HepG2 (cell line): ENCODE data around the gene IGLON5. TPM values are rescaled to one million over a fixed set of nuclear protein-coding genes. Genes with fewer than 3 reads are reported as not detected.

ENCODE experiments used
- FOSL2 ChIP-seq: sonication (generic); formaldehyde crosslinking; IDR thresholded peaks from 2 replicates; pipeline ENCODE4 v1.4.0; 2020; ENCODE audit warnings: missing genetic modification reagents
- FOXA1 ChIP-seq, 2 experiments: fragments of 450-650 bp in 1 of 2; sonication (generic) in 1 of 2; formaldehyde crosslinking in 1 of 2; IDR thresholded peaks; 2 replicates each; pipeline versions ENCODE4 v1.4.0 to v1.6.1; 2016 to 2020; ENCODE audit warnings: missing genetic modification reagents in 1 of 2
- KDM1A ChIP-seq: IDR thresholded peaks from 2 replicates; pipeline ENCODE4 v1.6.1; 2016; ENCODE audit warnings: missing compliant biosample characterization
- KLF6 ChIP-seq: IDR thresholded peaks from 2 replicates; pipeline ENCODE4 v1.8.0; 2016; ENCODE audit warnings: missing biosample characterization, missing genetic modification reagents
- MBD4 ChIP-seq: IDR thresholded peaks from 2 replicates; pipeline ENCODE4 v1.6.1; 2012; ENCODE audit warnings: low read length, inconsistent platforms, borderline replicate concordance
- MLLT10 ChIP-seq: sonication (generic); formaldehyde crosslinking; IDR thresholded peaks from 2 replicates; pipeline ENCODE4 v1.4.0; 2020; ENCODE audit warnings: missing genetic modification reagents
- NFYC ChIP-seq: IDR thresholded peaks from 2 replicates; pipeline ENCODE4 v1.6.1; 2016; ENCODE audit warnings: missing genetic modification reagents, missing compliant biosample characterization
- REL ChIP-seq: sonication (generic); formaldehyde crosslinking; conservative IDR thresholded peaks from 2 replicates; pipeline ENCODE4 v1.8.0; 2022; ENCODE audit warnings: mild to moderate bottlenecking, missing genetic modification reagents, moderate library complexity
- SSRP1 ChIP-seq: IDR thresholded peaks from 2 replicates; pipeline ENCODE4 v1.6.1; 2016; ENCODE audit warnings: control low read depth
- TBP ChIP-seq: sonication (generic); formaldehyde crosslinking; IDR thresholded peaks from 2 replicates; pipeline ENCODE4 v1.5.0; 2020; ENCODE audit warnings: missing genetic modification reagents
- ZMYM2 ChIP-seq: sonication (generic); formaldehyde crosslinking; IDR thresholded peaks from 2 replicates; pipeline ENCODE4 v1.8.0; 2022; ENCODE audit warnings: mild to moderate bottlenecking, missing genetic modification reagents
- ZNF3 ChIP-seq: IDR thresholded peaks from 2 replicates; pipeline ENCODE4 v1.7.0; 2017; ENCODE audit warnings: inconsistent platforms
- ZNF33A ChIP-seq: sonication (generic); formaldehyde crosslinking; IDR thresholded peaks from 2 replicates; pipeline ENCODE4 v1.5.1; 2020; ENCODE audit warnings: missing genetic modification reagents, mild to moderate bottlenecking, moderate library complexity, borderline replicate concordance
- ZNF350 ChIP-seq: sonication (generic); formaldehyde crosslinking; IDR thresholded peaks from 2 replicates; pipeline ENCODE4 v1.4.0; 2020; ENCODE audit warnings: mild to moderate bottlenecking, low read depth, missing genetic modification reagents, borderline replicate concordance
- ZNF383 ChIP-seq: sonication (generic); formaldehyde crosslinking; IDR thresholded peaks from 2 replicates; pipeline ENCODE4 v1.4.0; 2020; ENCODE audit warnings: missing genetic modification reagents, mild to moderate bottlenecking, borderline replicate concordance
- ZNF652 ChIP-seq: IDR thresholded peaks from 2 replicates; pipeline ENCODE4 v1.6.1; 2016; ENCODE audit warnings: low read depth, borderline replicate concordance
- ZNF674 ChIP-seq: sonication (generic); formaldehyde crosslinking; IDR thresholded peaks from 2 replicates; pipeline ENCODE4 v1.5.0; 2020; ENCODE audit warnings: low read depth, mild to moderate bottlenecking, missing genetic modification reagents
- ZNF772 ChIP-seq: sonication (generic); formaldehyde crosslinking; IDR thresholded peaks from 2 replicates; pipeline ENCODE4 v1.5.0; 2020; ENCODE audit warnings: mild to moderate bottlenecking, missing genetic modification reagents
- ZNF891 ChIP-seq: sonication (generic); formaldehyde crosslinking; IDR thresholded peaks from 2 replicates; pipeline ENCODE4 v1.5.0; 2020; ENCODE audit warnings: mild to moderate bottlenecking, missing genetic modification reagents
- polyA plus RNA-seq, 8 experiments: library from polyadenylated mRNA; depleted of rRNA in 3 of 8; stranded (reverse) in 7 of 8; unstranded in 1 of 8; fragments of >200 nt; fragmentation: Illumina TruSeq in 4 of 8; extraction: Trizol in 4 of 8; gene quantifications; 2 replicates each; pipeline versions ENCODE4 v1.2.1 to v1.2.3, GENCODE V29; 2011 to 2016; ENCODE audit warnings: low read depth in 4 of 8, missing spikeins in 1 of 8, mixed read lengths in 1 of 8; ENCODE audit not compliant: insufficient read depth in 1 of 8
- total RNA-seq, 5 experiments: library from RNA; depleted of rRNA; stranded (reverse); fragments of >200 nt; fragmentation: Illumina TruSeq; extraction: Trizol; gene quantifications; 2 replicates each; pipeline ENCODE4 v1.2.3, GENCODE V29; 2016; ENCODE audit warnings: low read depth in 1 of 5
- TF ChIP-seq, protein P1 (sequence below): sonication (generic); formaldehyde crosslinking; IDR thresholded peaks from 2 replicates; pipeline ENCODE4 v1.4.0; 2020; ENCODE audit warnings: mild to moderate bottlenecking, missing genetic modification reagents
- TF ChIP-seq, protein P2 (sequence below): sonication (generic); formaldehyde crosslinking; IDR thresholded peaks from 2 replicates; pipeline ENCODE4 v1.4.0; 2020; ENCODE audit warnings: missing genetic modification reagents
- TF ChIP-seq, protein P3 (sequence below): sonication (generic); formaldehyde crosslinking; IDR thresholded peaks from 2 replicates; pipeline ENCODE4 v1.8.0; 2022; ENCODE audit warnings: low read depth, missing genetic modification reagents
- TF ChIP-seq, protein P4 (sequence below): sonication (generic); formaldehyde crosslinking; IDR thresholded peaks from 2 replicates; pipeline ENCODE4 v1.8.1; 2023; ENCODE audit warnings: missing genetic modification reagents, mild to moderate bottlenecking, borderline replicate concordance
- TF ChIP-seq, protein P5 (sequence below): sonication (generic); formaldehyde crosslinking; IDR thresholded peaks from 2 replicates; pipeline ENCODE4 v1.5.1; 2020; ENCODE audit warnings: mild to moderate bottlenecking, missing genetic modification reagents, moderate library complexity

IGLON5 gene
- total and polyA plus RNA-seq, 2 of the 13 experiments (the other 11 are each of a cell fraction or from before 2014, with no cell fraction given): 0.04 to 5.7 TPM

DNA sequence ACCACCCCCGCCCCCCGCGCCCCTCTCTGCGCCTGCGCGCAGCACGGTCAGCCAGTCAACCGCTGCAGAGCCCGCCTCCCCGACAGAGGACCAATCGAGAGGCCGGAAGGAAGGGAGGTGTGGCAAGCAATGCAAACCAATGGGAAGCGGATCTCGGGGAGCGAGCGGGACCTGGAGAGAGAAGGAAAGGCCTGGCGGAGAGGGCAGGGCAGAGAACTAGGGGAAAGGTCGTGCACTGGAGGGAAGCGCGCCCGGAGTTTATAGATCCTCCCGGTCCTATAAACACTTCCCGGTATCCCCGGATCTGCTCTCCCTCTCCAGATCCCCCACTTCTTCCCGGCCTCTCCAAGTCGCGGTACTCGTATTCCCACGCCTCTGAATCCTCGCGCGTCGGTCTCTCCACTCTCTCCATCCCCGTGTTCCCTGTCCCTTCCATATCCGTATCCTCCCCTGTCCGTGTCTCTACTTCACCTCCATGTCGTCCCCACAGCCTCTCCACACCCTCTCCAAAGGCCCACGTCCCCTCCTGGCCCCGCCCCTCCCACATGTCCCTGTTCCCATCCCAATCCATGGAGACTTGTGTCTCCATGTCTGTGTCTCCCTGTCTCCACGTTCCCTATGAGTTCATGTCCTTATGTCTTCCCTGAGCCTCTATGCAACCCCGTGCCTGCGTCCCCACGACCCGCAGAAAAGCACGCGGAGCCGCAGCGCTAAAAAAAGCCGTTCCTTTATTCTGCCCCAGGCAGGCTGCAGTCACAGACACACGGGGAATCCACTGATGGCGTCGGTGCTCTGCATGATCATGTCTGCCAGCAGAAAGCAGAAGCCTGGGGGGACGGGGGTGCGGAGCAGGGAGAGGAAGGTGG is 55.2 kb downstream of the IGLON5 start (continued):
- no peak for TF ChIP-seq ZNF3 (CRISPR knock-in tag)
- TF ChIP-seq, protein P1, sequence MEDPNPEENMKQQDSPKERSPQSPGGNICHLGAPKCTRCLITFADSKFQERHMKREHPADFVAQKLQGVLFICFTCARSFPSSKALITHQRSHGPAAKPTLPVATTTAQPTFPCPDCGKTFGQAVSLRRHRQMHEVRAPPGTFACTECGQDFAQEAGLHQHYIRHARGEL (CRISPR knock-in tag): no peak
- TF ChIP-seq ZNF652: no peak
- TF ChIP-seq FOSL2 (CRISPR knock-in tag): 0 out of 2 replicates have a peak, but pooled peaks have one; percentile 4
- no peak for TF ChIP-seq MBD4
- TF ChIP-seq, protein P2, sequence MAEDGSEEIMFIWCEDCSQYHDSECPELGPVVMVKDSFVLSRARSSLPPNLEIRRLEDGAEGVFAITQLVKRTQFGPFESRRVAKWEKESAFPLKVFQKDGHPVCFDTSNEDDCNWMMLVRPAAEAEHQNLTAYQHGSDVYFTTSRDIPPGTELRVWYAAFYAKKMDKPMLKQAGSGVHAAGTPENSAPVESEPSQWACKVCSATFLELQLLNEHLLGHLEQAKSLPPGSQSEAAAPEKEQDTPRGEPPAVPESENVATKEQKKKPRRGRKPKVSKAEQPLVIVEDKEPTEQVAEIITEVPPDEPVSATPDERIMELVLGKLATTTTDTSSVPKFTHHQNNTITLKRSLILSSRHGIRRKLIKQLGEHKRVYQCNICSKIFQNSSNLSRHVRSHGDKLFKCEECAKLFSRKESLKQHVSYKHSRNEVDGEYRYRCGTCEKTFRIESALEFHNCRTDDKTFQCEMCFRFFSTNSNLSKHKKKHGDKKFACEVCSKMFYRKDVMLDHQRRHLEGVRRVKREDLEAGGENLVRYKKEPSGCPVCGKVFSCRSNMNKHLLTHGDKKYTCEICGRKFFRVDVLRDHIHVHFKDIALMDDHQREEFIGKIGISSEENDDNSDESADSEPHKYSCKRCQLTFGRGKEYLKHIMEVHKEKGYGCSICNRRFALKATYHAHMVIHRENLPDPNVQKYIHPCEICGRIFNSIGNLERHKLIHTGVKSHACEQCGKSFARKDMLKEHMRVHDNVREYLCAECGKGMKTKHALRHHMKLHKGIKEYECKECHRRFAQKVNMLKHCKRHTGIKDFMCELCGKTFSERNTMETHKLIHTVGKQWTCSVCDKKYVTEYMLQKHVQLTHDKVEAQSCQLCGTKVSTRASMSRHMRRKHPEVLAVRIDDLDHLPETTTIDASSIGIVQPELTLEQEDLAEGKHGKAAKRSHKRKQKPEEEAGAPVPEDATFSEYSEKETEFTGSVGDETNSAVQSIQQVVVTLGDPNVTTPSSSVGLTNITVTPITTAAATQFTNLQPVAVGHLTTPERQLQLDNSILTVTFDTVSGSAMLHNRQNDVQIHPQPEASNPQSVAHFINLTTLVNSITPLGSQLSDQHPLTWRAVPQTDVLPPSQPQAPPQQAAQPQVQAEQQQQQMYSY (CRISPR knock-in tag): no peak
- no peak for TF ChIP-seq MLLT10 (CRISPR knock-in tag)
- TF ChIP-seq, protein P3, sequence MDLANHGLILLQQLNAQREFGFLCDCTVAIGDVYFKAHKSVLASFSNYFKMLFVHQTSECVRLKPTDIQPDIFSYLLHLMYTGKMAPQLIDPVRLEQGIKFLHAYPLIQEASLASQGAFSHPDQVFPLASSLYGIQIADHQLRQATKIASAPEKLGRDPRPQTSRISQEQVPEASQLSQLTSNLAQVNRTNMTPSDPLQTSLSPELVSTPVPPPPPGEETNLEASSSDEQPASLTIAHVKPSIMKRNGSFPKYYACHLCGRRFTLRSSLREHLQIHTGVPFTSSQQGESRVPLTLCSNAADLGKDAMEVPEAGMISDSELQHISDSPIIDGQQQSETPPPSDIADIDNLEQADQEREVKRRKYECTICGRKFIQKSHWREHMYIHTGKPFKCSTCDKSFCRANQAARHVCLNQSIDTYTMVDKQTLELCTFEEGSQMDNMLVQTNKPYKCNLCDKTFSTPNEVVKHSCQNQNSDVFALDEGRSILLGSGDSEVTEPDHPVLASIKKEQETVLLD (CRISPR knock-in tag): no peak
- TF ChIP-seq ZNF674 (CRISPR knock-in tag): no peak
- TF ChIP-seq, protein P4, sequence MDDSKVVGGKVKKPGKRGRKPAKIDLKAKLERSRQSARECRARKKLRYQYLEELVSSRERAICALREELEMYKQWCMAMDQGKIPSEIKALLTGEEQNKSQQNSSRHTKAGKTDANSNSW (CRISPR knock-in tag): no peak
- 0 out of 2 replicates have a peak, but pooled peaks have one; percentile 52 for TF ChIP-seq ZNF891 (CRISPR knock-in tag)
- TF ChIP-seq ZNF350 (CRISPR knock-in tag): no peak
- TF ChIP-seq NFYC: peak; percentile 83
- TF ChIP-seq REL: no peak
- TF ChIP-seq FOXA1 (IDR thresholded peaks at IDR 0.05): no peak
- no peak for TF ChIP-seq FOXA1 (CRISPR knock-in tag; IDR thresholded peaks at IDR 0.05)
- TF ChIP-seq, protein P5, sequence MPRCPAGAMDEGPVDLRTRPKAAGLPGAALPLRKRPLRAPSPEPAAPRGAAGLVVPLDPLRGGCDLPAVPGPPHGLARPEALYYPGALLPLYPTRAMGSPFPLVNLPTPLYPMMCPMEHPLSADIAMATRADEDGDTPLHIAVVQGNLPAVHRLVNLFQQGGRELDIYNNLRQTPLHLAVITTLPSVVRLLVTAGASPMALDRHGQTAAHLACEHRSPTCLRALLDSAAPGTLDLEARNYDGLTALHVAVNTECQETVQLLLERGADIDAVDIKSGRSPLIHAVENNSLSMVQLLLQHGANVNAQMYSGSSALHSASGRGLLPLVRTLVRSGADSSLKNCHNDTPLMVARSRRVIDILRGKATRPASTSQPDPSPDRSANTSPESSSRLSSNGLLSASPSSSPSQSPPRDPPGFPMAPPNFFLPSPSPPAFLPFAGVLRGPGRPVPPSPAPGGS: peak; percentile 24; the same call in 1 of the 2 replicates
- no peak for TF ChIP-seq ZMYM2 (CRISPR knock-in tag)
- TF ChIP-seq TBP (CRISPR knock-in tag): no peak
- TF ChIP-seq KDM1A: no peak
- TF ChIP-seq KLF6: peak; percentile 64; the same call in 1 of the 2 replicates
- no peak for TF ChIP-seq ZNF383
- TF ChIP-seq ZNF33A (CRISPR knock-in tag): no peak
- peak; percentile 85 for TF ChIP-seq ZNF772 (CRISPR knock-in tag)
- TF ChIP-seq SSRP1 (CRISPR knock-in tag): peak; percentile 99
